ENCODE measurements around the gene HARBI1. TPM values are rescaled to one million over a fixed set of nuclear protein-coding genes. Genes with fewer than 3 reads are reported as not detected.

Gene HARBI1
- total and polyA plus RNA-seq, 10 of the 15 experiments (the other 5 are each of a cell fraction or from before 2014, with no cell fraction given) = 3.6 to 8.4 (median 5.2) TPM

- TF ChIP-seq REST (IDR thresholded peaks at IDR 0.05; ENCODE audit: low read depth, low read length) = no peak
- TF ChIP-seq CEBPB (IDR thresholded peaks at IDR 0.05; ENCODE audit: borderline replicate concordance in 1 of 2, low read depth in 2 of 2, low read length in 2 of 2) = no peak
- no peak for TF ChIP-seq NRF1 (conservative IDR thresholded peaks at IDR 0.05; ENCODE audit: low read depth, low read length)
- no peak for TF ChIP-seq KLF5 (IDR thresholded peaks at IDR 0.05; ENCODE audit: partially characterized antibody)
- no peak for TF ChIP-seq NFXL1 (IDR thresholded peaks at IDR 0.05; ENCODE audit: borderline replicate concordance)
- no peak for TF ChIP-seq YY1 (IDR thresholded peaks at IDR 0.05; ENCODE audit: low read depth, low read length)
- no peak for TF ChIP-seq EZH2 (IDR thresholded peaks at IDR 0.05; ENCODE audit: borderline replicate concordance, control insufficient read depth, low read depth, low read length)
- no peak for TF ChIP-seq MYB (IDR thresholded peaks at IDR 0.05; ENCODE audit: borderline replicate concordance, low read depth, low read length)
- TF ChIP-seq SMC3 (IDR thresholded peaks at IDR 0.05; ENCODE audit: borderline replicate concordance, low read length) = no peak
- TF ChIP-seq ZSCAN29 (IDR thresholded peaks at IDR 0.05) = no peak
- TF ChIP-seq CBX3 (IDR thresholded peaks at IDR 0.05; ENCODE audit: borderline replicate concordance, low read depth) = no peak
- no peak for TF ChIP-seq ZNF207 (IDR thresholded peaks at IDR 0.05; ENCODE audit: borderline replicate concordance)
- no peak for TF ChIP-seq TBL1XR1 (IDR thresholded peaks at IDR 0.05; ENCODE audit: low read depth, low read length)
Observed at GRCh38 chr11:46639197-46639839, 22.3 kb upstream of the HARBI1 start (continued).
